HepG2 (cell line): ENCODE data around the gene NEDD4L. TPM values are rescaled to one million over a fixed set of nuclear protein-coding genes. Genes with fewer than 3 reads are reported as not detected.

Experiments used
- ATAC-seq: fragments of 200-7000 bp; cut with Tn5 transposase; 3 replicates; pipeline ENCODE4 v1.9.1; 2020; ENCODE audit warnings: mild to moderate bottlenecking, moderate library complexity
- BruUV-seq: library from RNA; stranded (reverse); fragments of 400-500 nt; replicated peaks from 2 replicates; lab custom pipeline; 2021; lab: Mats Ljungman, UMichigan
- CTCF ChIA-PET: fragments of 300-600 bp; formaldehyde crosslinking; extraction: SDS; loops from one replicate; lab custom pipeline; 2021; ENCODE audit warnings: low total read pairs, inconsistent platforms, low intra/inter-chr PET ratio; lab: Yijun Ruan, JAX
- POLR2A ChIA-PET: fragments of 350-600 bp; sonication (Branson Sonifier 250); formaldehyde crosslinking; loops from one replicate; lab custom pipeline; 2020; ENCODE audit warnings: antibody characterized with exemption, inconsistent platforms; lab: Yijun Ruan, JAX
- DNase-seq: peaks from one replicate; pipeline ENCODE4 v3.0.0-alpha.2; 2015; ENCODE audit warnings: low spot score
- FAIRE-seq: peaks from 3 replicates; lab custom pipeline; 2011; peaks lifted over from hg19 to GRCh38; lab: Jason Lieb, UNC
- H2AFZ ChIP-seq: one replicate; pipeline ENCODE4 v1.6.1; 2011; ENCODE audit warnings: low read length, inconsistent platforms
- H3K27ac ChIP-seq: fragments of 300-600 bp; 3 replicates; pipeline ENCODE4 v1.8.0; 2011; ENCODE audit warnings: mixed run types, mild to moderate bottlenecking, mixed read lengths, low read length, inconsistent platforms; ENCODE audit not compliant: insufficient read depth; ENCODE audit errors: extremely low read length
- H3K27me3 ChIP-seq, 2 experiments: fragments of 200-600 bp in 1 of 2; 2 replicates in 1 of 2; 3 replicates in 1 of 2; pipeline versions ENCODE4 v1.6.0 to v1.8.0; 2011; ENCODE audit warnings: low read length in 2 of 2, mild to moderate bottlenecking in 2 of 2, moderate library complexity in 2 of 2, inconsistent platforms in 1 of 2; ENCODE audit not compliant: insufficient read depth in 2 of 2, control insufficient read depth in 1 of 2
- H3K36me3 ChIP-seq, 2 experiments: fragments of 200-600 bp in 1 of 2; replicated peaks in 1 of 2; 2 replicates in 1 of 2; 3 replicates in 1 of 2; pipeline versions ENCODE4 v1.5.1 to v1.8.0; 2011; ENCODE audit warnings: low read length in 2 of 2, inconsistent platforms in 1 of 2; ENCODE audit not compliant: insufficient read depth in 2 of 2, control insufficient read depth in 1 of 2
- H3K4me1 ChIP-seq: 2 replicates; pipeline ENCODE4 v1.5.1; 2012; ENCODE audit warnings: low read length, inconsistent platforms; ENCODE audit not compliant: insufficient read depth
- H3K4me2 ChIP-seq: 2 replicates; pipeline ENCODE4 v1.6.0; 2011; ENCODE audit warnings: low read depth, low read length, inconsistent platforms
- H3K4me3 ChIP-seq, 3 experiments: fragments of 200-600 bp in 1 of 3; sonication (generic), shearing (Covaris generic) in 1 of 3; replicated peaks in 1 of 3; 2 replicates each; pipeline ENCODE4 v1.5.1; 2011 to 2016; ENCODE audit warnings: low read length in 3 of 3, inconsistent platforms in 2 of 3, low read depth in 2 of 3, mild to moderate bottlenecking in 2 of 3, control low read depth in 1 of 3, mixed read lengths in 1 of 3; ENCODE audit not compliant: insufficient read depth in 1 of 3
- H3K79me2 ChIP-seq: one replicate; pipeline ENCODE4 v1.6.1; 2011; ENCODE audit warnings: low read length, inconsistent platforms; ENCODE audit not compliant: insufficient read depth
- H3K9ac ChIP-seq: 2 replicates; pipeline ENCODE4 v1.6.0; 2011; ENCODE audit warnings: mild to moderate bottlenecking, low read depth, low read length, inconsistent platforms; ENCODE audit not compliant: insufficient read depth
- H3K9me3 ChIP-seq: 2 replicates; pipeline ENCODE4 v1.5.1; 2012; ENCODE audit warnings: mild to moderate bottlenecking, low read length
- H4K20me1 ChIP-seq: 2 replicates; pipeline ENCODE4 v1.6.0; 2011; ENCODE audit warnings: inconsistent platforms, mild to moderate bottlenecking, low read length, moderate library complexity; ENCODE audit not compliant: insufficient read depth
- MEIS2 ChIP-seq: sonication (generic); formaldehyde crosslinking; IDR thresholded peaks from 2 replicates; pipeline ENCODE4 v1.9.0; 2021; ENCODE audit warnings: mild to moderate bottlenecking, missing genetic modification reagents
- NR2F1 ChIP-seq, 2 experiments: fragments of 450-650 bp in 1 of 2; formaldehyde crosslinking in 1 of 2; IDR thresholded peaks; 2 replicates each; pipeline versions ENCODE4 v1.5.0 to v1.6.1; 2016 to 2020; ENCODE audit warnings: mild to moderate bottlenecking in 1 of 2, missing compliant biosample characterization in 1 of 2, missing genetic modification reagents in 1 of 2, moderate library complexity in 1 of 2
- NR2F6 ChIP-seq, 2 experiments: IDR thresholded peaks; 2 replicates each; pipeline ENCODE4 v1.6.1; 2016; ENCODE audit warnings: antibody characterized with exemption in 1 of 2, mild to moderate bottlenecking in 1 of 2
- PHF21A ChIP-seq: sonication (generic); formaldehyde crosslinking; IDR thresholded peaks from 2 replicates; pipeline ENCODE4 v1.5.0; 2020; ENCODE audit warnings: mild to moderate bottlenecking, missing genetic modification reagents
- POLR2G ChIP-seq: fragments of 200-400 bp; formaldehyde crosslinking; IDR thresholded peaks from 2 replicates; pipeline ENCODE4 v1.6.1; 2018; ENCODE audit warnings: mild to moderate bottlenecking, low read depth, low read length, moderate library complexity
- PRMT3 ChIP-seq: sonication (generic); formaldehyde crosslinking; IDR thresholded peaks from 2 replicates; pipeline ENCODE4 v1.8.1; 2022; ENCODE audit warnings: low read depth, mild to moderate bottlenecking, moderate library complexity, missing genetic modification reagents, borderline replicate concordance
- SOX6 ChIP-seq, 2 experiments: fragments of 450-650 bp in 1 of 2; sonication (generic) in 1 of 2; formaldehyde crosslinking in 1 of 2; IDR thresholded peaks; 2 replicates each; pipeline versions ENCODE4 v1.4.0 to v1.6.1; 2017 to 2020; ENCODE audit warnings: antibody characterized with exemption in 1 of 2, mild to moderate bottlenecking in 1 of 2, missing genetic modification reagents in 1 of 2
- TSC22D2 ChIP-seq: sonication (generic); formaldehyde crosslinking; IDR thresholded peaks from 2 replicates; pipeline ENCODE4 v1.5.1; 2020; ENCODE audit warnings: missing genetic modification reagents, mild to moderate bottlenecking, borderline replicate concordance
- ZBTB38 ChIP-seq: sonication (generic); formaldehyde crosslinking; IDR thresholded peaks from 2 replicates; pipeline ENCODE4 v1.5.1; 2020; ENCODE audit warnings: mild to moderate bottlenecking, missing genetic modification reagents
- ZC3H13 ChIP-seq: sonication (generic); formaldehyde crosslinking; IDR thresholded peaks from 2 replicates; pipeline ENCODE4 v1.8.1; 2023; ENCODE audit warnings: mild to moderate bottlenecking, missing genetic modification reagents, moderate library complexity
- WGBS: methylation state at CpG from one replicate; pipeline ENCODE4 v1.1.6; 2017; ENCODE audit warnings: low lambda C conversion rate; 5-methylcytosine and 5-hydroxymethylcytosine counted together
- in situ Hi-C: cut with HindIII; loops from 2 replicates; pipeline ENCODE4 v1.10.0; 2017; ENCODE audit warnings: low pct_unique_long_range_greater_than_20kb; ENCODE audit not compliant: extremely low pct_ligation_motif_present
- intact Hi-C: fragments of 100-400 bp; cut with micrococcal nuclease; formaldehyde crosslinking; loops from one replicate; pipeline ENCODE4 v1.10.0; 2022; ENCODE audit not compliant: unreplicated experiment
- polyA plus RNA-seq, 8 experiments: library from polyadenylated mRNA; depleted of rRNA in 3 of 8; stranded (reverse) in 7 of 8; unstranded in 1 of 8; fragments of >200 nt; fragmentation: Illumina TruSeq in 4 of 8; extraction: Trizol in 4 of 8; gene quantifications; 2 replicates each; pipeline versions ENCODE4 v1.2.1 to v1.2.3, GENCODE V29; 2011 to 2016; ENCODE audit warnings: low read depth in 4 of 8, missing spikeins in 1 of 8, mixed read lengths in 1 of 8; ENCODE audit not compliant: insufficient read depth in 1 of 8
- total RNA-seq, 5 experiments: library from RNA; depleted of rRNA; stranded (reverse); fragments of >200 nt; fragmentation: Illumina TruSeq; extraction: Trizol; gene quantifications; 2 replicates each; pipeline ENCODE4 v1.2.3, GENCODE V29; 2016; ENCODE audit warnings: low read depth in 1 of 5
- TF ChIP-seq, protein P1 (sequence below): sonication (generic); formaldehyde crosslinking; IDR thresholded peaks from 2 replicates; pipeline ENCODE4 v1.5.1; 2020; ENCODE audit warnings: mild to moderate bottlenecking, missing genetic modification reagents, borderline replicate concordance
- TF ChIP-seq, protein P2 (sequence below): sonication (generic); formaldehyde crosslinking; IDR thresholded peaks from 2 replicates; pipeline ENCODE4 v1.4.0; 2020; ENCODE audit warnings: missing genetic modification reagents

The NEDD4L gene
- total and polyA plus RNA-seq, 2 of the 13 experiments (the other 11 are each of a cell fraction or from before 2014, with no cell fraction given), result 168 to 390 TPM

DNA sequence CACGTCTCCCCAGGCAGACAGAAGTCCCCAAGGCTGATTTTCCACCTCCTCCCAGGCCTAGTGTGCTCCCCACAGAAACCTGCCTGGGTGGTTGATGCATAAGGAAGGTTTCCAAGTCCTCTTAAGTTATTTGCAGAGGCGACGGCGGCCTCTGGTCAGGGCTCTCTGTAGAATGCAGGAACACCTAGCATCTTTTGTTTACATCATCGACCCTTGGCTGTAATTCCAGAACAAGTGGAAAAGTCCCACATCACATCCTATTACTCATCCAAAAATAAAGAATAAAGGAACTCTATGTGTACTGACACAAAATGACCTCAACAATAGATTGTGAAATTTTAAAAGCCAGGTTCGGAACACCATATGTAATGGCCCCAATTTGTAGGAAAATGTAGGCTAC is 373.7 kb downstream of the NEDD4L start:
- peak overlapping the region; percentile 98 for H3K27ac ChIP-seq
- TF ChIP-seq TSC22D2 (CRISPR knock-in tag) (no peak), MEIS2 (CRISPR knock-in tag) (0 out of 2 replicates have a peak, but pooled peaks have one; percentile 8), POLR2G (0 out of 2 replicates have a peak, but pooled peaks have one; percentile 20), ZC3H13 (no peak), ZBTB38 (CRISPR knock-in tag) (peak; percentile 45; the same call in 1 of the 2 replicates), NR2F1 (CRISPR knock-in tag; IDR thresholded peaks at IDR 0.05) (no peak), NR2F6 (IDR thresholded peaks at IDR 0.05) (peak; percentile 45; the same call in 1 of the 2 replicates), NR2F6 (CRISPR knock-in tag; IDR thresholded peaks at IDR 0.05) (no peak), PRMT3 (no peak), SOX6 (IDR thresholded peaks at IDR 0.05) (no peak), SOX6 (CRISPR knock-in tag; IDR thresholded peaks at IDR 0.05) (peak; percentile 52; the same call in 1 of the 2 replicates), PHF21A (0 out of 2 replicates have a peak, but pooled peaks have one; percentile 4)
- TF ChIP-seq, protein P1, sequence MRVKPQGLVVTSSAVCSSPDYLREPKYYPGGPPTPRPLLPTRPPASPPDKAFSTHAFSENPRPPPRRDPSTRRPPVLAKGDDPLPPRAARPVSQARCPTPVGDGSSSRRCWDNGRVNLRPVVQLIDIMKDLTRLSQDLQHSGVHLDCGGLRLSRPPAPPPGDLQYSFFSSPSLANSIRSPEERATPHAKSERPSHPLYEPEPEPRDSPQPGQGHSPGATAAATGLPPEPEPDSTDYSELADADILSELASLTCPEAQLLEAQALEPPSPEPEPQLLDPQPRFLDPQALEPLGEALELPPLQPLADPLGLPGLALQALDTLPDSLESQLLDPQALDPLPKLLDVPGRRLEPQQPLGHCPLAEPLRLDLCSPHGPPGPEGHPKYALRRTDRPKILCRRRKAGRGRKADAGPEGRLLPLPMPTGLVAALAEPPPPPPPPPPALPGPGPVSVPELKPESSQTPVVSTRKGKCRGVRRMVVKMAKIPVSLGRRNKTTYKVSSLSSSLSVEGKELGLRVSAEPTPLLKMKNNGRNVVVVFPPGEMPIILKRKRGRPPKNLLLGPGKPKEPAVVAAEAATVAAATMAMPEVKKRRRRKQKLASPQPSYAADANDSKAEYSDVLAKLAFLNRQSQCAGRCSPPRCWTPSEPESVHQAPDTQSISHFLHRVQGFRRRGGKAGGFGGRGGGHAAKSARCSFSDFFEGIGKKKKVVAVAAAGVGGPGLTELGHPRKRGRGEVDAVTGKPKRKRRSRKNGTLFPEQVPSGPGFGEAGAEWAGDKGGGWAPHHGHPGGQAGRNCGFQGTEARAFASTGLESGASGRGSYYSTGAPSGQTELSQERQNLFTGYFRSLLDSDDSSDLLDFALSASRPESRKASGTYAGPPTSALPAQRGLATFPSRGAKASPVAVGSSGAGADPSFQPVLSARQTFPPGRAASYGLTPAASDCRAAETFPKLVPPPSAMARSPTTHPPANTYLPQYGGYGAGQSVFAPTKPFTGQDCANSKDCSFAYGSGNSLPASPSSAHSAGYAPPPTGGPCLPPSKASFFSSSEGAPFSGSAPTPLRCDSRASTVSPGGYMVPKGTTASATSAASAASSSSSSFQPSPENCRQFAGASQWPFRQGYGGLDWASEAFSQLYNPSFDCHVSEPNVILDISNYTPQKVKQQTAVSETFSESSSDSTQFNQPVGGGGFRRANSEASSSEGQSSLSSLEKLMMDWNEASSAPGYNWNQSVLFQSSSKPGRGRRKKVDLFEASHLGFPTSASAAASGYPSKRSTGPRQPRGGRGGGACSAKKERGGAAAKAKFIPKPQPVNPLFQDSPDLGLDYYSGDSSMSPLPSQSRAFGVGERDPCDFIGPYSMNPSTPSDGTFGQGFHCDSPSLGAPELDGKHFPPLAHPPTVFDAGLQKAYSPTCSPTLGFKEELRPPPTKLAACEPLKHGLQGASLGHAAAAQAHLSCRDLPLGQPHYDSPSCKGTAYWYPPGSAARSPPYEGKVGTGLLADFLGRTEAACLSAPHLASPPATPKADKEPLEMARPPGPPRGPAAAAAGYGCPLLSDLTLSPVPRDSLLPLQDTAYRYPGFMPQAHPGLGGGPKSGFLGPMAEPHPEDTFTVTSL (CRISPR knock-in tag), result peak; percentile 52; the same call in 1 of the 2 replicates
- TF ChIP-seq, protein P2, sequence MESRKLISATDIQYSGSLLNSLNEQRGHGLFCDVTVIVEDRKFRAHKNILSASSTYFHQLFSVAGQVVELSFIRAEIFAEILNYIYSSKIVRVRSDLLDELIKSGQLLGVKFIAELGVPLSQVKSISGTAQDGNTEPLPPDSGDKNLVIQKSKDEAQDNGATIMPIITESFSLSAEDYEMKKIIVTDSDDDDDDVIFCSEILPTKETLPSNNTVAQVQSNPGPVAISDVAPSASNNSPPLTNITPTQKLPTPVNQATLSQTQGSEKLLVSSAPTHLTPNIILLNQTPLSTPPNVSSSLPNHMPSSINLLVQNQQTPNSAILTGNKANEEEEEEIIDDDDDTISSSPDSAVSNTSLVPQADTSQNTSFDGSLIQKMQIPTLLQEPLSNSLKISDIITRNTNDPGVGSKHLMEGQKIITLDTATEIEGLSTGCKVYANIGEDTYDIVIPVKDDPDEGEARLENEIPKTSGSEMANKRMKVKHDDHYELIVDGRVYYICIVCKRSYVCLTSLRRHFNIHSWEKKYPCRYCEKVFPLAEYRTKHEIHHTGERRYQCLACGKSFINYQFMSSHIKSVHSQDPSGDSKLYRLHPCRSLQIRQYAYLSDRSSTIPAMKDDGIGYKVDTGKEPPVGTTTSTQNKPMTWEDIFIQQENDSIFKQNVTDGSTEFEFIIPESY (CRISPR knock-in tag), result peak; percentile 65

More for the DNA sequence above, 373.7 kb downstream of the NEDD4L start:
- Histone ChIP-seq H3K4me2 (peak overlapping the region; percentile 64), H2AFZ (no peak overlapping the region), H3K9me3 (no peaks in the 10 kb centered on the region), H3K4me1 (peaks cover 61% of the 10 kb centered on the region), H3K9ac (peak overlapping the region; percentile 73), H4K20me1 (no peaks in the 10 kb centered on the region), H3K27me3 (no peaks in the 10 kb centered on the region), H3K36me3 (no peaks in the 10 kb centered on the region), H3K4me3 (no peak overlapping the region), H3K79me2 (peaks cover 8% of the 10 kb centered on the region)
- ATAC-seq (no peak), FAIRE-seq (no peak), DNase-seq (peak; percentile 65)
- WGBS, result 75% methylated on average over 6 of the region's 6 CpGs
- in situ Hi-C loops (loop anchor here (10.0 kb wide), 1 partner anchor 393 kb away; no protein-coding TSS in a partner anchor), intact Hi-C loops (loop anchor here (10.0 kb wide), 1 partner anchor 793 kb away; the partner anchor contains the start of gene NARS1)
- ChIA-PET POLR2A (interaction anchor here (1.3 to 6.8 kb wide), 8 partner anchors 11 to 64 kb away, joined by 3 to 181 read pairs (median 6); no protein-coding TSS in a partner anchor), CTCF (no interaction called here)
- BruUV-seq, result no TSS peak
